Epithelial cell of esophagus (primary cell): ENCODE data around the gene IBSP.

Experiments
- DNase-seq: peaks from one replicate; pipeline ENCODE4 v3.0.0; 2010; ENCODE audit warnings: low read depth
- H3K4me3 ChIP-seq: 2 replicates; pipeline ENCODE4 v1.5.1; 2011; ENCODE audit warnings: mild to moderate bottlenecking, low read length, control low read depth
- TF ChIP-seq, protein P1 (sequence below): IDR thresholded peaks from 2 replicates; pipeline ENCODE4 v1.5.1; 2011; ENCODE audit warnings: low read depth, mild to moderate bottlenecking, low read length, control low read depth, inconsistent platforms; ENCODE audit not compliant: insufficient read depth; ENCODE audit errors: missing control alignments

Gene IBSP, protein sequence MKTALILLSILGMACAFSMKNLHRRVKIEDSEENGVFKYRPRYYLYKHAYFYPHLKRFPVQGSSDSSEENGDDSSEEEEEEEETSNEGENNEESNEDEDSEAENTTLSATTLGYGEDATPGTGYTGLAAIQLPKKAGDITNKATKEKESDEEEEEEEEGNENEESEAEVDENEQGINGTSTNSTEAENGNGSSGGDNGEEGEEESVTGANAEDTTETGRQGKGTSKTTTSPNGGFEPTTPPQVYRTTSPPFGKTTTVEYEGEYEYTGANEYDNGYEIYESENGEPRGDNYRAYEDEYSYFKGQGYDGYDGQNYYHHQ

DNA sequence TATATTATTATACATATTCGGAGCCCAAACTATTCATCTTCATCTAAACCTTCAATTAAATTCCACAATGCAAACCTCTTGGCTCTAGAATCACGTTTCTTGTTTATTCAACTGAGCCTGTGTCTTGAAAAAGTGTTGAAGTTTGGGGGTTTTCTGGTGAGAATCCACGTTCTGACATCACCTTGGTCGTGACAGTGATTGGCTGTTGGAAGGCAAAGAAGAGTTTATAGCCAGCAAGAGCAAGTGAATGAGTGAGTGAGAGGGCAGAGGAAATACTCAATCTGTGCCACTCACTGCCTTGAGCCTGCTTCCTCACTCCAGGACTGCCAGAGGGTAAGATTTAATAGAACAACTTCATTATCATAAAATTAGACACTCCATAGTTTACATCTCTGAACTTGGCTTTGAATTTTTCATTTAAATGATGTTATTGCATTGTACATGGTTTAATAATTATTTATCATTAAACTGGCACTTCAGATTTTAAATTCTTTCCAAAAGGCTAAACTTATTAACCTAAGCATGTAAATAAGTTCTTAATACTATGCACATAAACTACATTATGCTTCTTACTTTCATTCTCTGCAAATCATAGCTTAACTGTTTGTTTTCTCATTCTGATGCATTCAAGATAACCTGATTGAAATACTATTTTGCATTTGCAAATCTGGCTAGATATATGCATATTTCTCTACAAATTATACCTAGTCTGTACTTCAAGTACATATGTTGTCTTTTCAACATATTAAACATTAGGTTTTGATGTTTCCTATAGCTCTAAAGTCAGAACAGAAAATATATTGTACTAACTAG, at the start of gene IBSP:
Gene IBSP (plus strand): TSS at position 254 of the 813 bp plus-strand sequence. CDS start 2,808 bp downstream, outside the sequence.
- no peak within 1 kb of the TSS for H3K4me3 ChIP-seq
- TF ChIP-seq, protein P1, sequence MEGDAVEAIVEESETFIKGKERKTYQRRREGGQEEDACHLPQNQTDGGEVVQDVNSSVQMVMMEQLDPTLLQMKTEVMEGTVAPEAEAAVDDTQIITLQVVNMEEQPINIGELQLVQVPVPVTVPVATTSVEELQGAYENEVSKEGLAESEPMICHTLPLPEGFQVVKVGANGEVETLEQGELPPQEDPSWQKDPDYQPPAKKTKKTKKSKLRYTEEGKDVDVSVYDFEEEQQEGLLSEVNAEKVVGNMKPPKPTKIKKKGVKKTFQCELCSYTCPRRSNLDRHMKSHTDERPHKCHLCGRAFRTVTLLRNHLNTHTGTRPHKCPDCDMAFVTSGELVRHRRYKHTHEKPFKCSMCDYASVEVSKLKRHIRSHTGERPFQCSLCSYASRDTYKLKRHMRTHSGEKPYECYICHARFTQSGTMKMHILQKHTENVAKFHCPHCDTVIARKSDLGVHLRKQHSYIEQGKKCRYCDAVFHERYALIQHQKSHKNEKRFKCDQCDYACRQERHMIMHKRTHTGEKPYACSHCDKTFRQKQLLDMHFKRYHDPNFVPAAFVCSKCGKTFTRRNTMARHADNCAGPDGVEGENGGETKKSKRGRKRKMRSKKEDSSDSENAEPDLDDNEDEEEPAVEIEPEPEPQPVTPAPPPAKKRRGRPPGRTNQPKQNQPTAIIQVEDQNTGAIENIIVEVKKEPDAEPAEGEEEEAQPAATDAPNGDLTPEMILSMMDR, result no peak
- DNase-seq, result no peak

DNA sequence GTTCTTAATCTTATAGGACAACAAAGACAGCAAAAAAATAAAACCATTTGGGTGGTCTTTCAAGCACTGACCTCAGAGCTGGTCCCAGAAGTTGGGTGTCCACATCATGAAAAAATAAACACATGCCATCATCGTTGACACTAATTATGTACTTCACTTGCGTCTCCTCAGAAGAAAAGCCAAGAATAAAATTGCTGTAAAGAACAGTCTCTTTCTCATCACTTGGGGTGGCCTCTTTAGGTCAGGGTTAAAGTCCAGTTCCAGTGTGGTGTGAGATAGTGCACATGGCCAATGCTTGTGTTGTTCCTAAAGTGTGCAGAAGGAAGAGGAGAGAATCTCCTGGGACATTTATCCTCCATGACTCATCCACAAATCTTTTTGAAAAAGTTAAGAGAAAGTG, 49.5 kb upstream of the IBSP start:
- no peak overlapping the region for H3K4me3 ChIP-seq
- TF ChIP-seq, protein P1, result no peak
- no peak for DNase-seq

DNA sequence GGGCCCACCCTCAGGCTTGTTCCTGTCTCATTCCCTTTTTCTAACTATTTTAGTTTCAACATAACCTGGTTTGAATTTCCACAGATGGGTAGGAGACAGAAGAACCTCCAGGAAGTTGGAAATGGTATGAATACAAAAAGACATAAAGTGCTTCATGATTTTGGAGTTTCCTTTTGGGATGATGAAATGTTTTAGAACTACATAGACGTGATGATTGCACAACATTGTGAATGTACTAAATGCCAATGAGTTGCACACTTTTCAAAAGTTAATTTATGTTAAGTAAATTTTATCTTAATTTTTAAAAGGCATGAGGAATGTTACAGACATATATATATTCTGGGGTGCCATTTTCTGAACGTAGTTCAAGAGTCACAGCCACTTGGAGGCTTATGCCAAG, 41.1 kb upstream of the IBSP start:
- peak; percentile 15 for DNase-seq
- TF ChIP-seq, protein P1, result no peak

DNA sequence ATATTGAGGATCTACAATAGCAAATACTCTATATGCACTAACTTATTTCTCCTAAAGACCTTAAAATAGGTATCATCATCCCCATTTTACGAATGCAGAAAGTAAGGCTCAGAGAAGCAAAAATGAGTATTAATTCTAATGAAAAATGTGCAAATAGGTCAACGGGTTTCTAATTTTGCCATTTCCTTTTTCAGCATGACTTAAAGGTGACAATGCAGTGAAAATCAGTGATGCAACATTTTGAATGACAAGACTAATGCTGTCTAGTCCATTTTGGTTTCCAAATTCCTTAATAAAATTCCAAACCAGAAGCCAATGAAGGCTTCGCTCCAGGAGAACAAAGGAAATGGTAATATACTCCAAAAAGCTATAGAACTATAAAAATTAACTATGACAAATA, 37.0 kb upstream of the IBSP start:
- TF ChIP-seq, protein P1, result no peak
- H3K4me3 ChIP-seq, result no peak overlapping the region
- DNase-seq, result no peak

More for the DNA sequence above, 41.1 kb upstream of the IBSP start:
- H3K4me3 ChIP-seq, result no peak overlapping the region

DNA sequence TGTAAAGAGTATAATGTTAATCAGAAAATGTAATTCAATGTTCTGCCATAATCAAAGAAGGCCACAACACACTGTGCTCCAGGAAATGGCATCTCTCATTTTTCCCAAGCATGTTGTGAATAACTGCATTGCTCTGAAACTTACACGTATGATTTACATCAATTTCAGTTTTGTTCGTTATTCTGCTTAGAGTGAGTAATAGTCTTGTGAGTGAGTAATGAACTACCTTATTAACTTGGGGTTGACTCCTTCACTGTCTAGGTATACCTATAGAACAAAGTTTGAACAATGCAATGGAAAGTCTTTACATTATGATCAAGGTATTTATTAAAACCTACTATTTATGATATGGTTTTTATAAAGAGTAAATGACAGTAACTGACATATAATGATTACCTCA, 17.8 kb upstream of the IBSP start:
- DNase-seq, result peak; percentile 17
- TF ChIP-seq, protein P1, result no peak
- no peak overlapping the region for H3K4me3 ChIP-seq

DNA sequence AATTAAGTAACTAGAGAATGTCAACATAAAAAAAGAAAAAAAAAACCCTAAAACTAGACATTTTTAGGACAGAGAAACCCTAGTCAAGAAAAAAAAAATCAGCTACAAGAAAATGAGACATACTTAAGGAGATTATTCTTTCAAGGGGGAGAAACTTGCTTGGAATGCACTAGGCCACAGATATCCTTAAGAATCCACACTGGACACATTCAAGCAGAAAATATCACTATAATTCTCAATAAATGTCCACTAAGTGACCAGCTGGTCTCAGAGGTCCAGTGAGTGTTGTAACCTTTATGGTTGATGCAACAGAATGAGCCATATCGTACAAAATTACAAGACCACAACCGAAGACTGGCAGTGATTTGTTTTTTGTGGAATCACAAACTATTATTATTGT, 15.6 kb upstream of the IBSP start:
- no peak overlapping the region for H3K4me3 ChIP-seq
- TF ChIP-seq, protein P1, result no peak
- no peak for DNase-seq
